Stimulated activated CD4-positive, alpha-beta T cell treated with anti-CD3 and anti-CD28 coated beads, TNF-alpha, amount 100 ng/mL, for 24 hours (primary cell): ENCODE results near the gene OR2J3.
"Not testable (repeated sequence)": the region's sequence is repeated elsewhere in the genome, so short reads cannot be mapped to it uniquely, and the experiment has no call there.

Source experiments
- DNase-seq, 3 experiments: peaks; one replicate each; pipeline ENCODE4 v3.0.0-alpha.2; 2020; ENCODE audit warnings: low read depth in 3 of 3

OR2J3 gene

GRCh38 chr6:29107758-29108157 is at the start of gene OR2J3:
Gene OR2J3, plus strand, starts transcription at chr6:29108058. Its CDS starts 3,833 bp downstream, at chr6:29111891.
- DNase-seq: no peak

DNA sequence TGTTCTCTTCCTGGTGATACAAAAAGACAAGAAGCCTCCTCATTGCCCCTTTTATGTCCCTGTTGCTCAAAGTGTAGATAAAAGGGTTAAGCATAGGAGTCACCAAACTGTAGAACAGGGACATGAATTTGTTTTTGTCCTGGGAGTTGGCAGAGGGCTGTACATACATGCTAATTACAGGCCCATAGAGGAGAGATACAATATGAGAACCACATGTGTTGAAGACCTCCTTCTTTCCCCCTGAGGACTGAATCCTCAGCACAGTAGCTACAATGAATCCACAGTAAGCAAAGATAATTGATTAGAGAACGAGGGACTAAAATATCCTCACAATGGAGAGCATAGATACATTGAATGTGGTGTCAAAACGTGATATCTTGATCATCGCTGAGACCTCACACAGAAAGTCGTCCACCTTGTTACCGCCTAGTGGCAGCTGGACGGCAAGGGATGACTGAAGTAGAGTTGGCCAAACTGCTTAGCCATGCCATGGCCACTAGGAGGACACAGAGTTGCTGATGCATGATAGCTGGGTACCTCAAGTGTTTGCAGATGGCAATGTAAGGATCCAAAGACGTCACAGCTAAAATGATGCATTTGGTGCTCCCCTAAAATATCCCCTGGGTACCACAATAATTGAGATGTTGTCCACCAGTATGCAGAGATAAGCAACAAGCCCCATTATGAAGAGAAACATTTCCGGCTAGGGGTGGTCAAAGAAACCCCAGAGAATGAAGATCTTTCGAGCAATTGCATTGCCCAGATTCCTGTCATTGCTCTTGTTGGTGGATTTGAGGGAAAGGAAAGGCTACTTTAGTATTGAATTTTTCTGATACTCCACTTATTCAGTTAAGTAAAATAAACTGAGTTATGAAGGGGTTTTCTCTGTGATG is 35.8 kb upstream of the OR2J3 start:
- DNase-seq: no peak

GRCh38 chr6:29079203-29079602 is 28.7 kb upstream of the OR2J3 start:
- no peak for DNase-seq

- no peak for DNase-seq
Measured at GRCh38 chr6:29081312-29081711, 26.5 kb upstream of the OR2J3 start.

DNA sequence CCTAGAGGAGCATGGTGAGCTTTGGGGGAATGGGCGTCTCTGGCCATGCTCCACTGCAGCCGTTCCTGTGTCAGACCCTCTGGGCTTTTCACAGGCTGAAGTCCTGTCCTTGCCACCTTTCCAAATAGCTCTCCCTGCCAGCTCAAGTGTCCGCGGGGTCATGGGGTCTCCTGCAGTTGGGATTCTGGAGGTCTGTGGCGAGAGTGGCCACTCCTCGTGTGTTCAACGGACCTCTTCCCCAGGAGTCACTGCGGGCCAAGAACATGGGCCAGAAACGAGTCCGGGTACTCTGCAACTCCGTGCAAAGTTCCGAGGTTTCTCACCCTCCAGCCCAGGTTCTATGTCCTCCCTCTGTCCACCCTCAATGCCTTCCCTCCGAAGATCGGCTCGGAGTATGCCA is 25.4 kb upstream of the OR2J3 start:
- no peak for DNase-seq

DNA sequence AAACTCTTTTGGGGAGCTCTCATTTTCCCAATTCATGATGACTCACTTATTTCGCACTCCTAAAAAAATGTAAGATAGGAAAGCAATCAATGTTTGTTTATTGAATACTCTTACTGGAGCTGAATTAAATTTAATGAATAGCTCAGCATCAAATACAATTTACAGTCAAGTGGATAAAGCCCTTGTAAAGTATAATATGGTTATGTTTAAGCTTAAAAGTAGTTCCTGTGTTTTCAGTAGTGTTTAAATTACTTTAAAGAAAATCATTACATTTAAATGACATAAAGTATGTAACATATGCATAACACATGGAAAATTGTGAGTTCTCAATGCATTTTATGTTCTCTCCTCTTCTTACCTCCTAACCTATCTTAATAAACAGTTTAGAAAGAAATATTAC is 20.6 kb upstream of the OR2J3 start, which contains the start of gene OR2B3:
Gene OR2B3 (minus strand): TSS at position 101 of the 400 bp plus-strand sequence. CDS start 65 bp downstream, at position 36.
- no peak for DNase-seq

GRCh38 chr6:29092957-29093356 is 14.9 kb upstream of the OR2J3 start:
- DNase-seq: no peak

DNA sequence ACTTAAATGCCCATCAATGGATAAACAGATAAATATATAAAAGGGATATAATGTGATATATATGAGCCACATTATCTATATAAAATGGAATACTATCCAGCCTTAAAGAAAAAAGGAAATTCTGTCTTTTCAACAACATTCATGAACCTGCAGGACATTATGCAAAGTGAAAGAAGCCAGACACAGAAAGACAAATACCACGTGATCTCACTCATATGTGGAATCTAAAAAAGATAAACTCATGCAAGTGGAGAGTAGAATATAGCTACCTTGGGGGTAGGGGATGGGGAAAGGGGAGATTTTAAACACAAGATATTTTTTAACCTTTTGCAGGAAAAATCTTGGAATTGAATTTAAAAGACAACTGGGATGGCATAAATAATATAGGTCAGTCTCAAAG is 10.1 kb upstream of the OR2J3 start:
- DNase-seq: no peak

DNA sequence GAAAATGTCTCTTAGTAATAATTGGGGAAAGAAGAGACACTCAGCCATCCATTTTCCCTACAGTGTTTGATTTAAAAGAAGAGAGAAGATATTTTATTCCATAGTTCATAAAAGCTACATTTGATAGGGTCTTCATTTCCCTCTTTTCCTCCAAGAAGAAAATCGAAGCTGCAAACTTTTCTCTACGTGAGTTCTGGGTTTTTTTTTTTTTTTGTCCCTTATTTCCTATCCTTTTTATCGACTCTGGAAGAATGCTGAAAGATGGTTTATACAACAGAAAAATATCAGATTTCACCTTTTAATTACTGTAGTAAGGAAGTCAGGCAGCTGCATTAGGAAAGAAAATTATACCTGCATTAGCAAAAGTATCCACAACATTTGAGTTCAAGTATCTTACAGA is 8.7 kb upstream of the OR2J3 start, which contains the start of gene OR2J1:
Gene OR2J1 (plus strand): TSS at position 301 of the 400 bp plus-strand sequence. CDS start 1,453 bp downstream, outside the sequence.
- no peak for DNase-seq

GRCh38 chr6:29112135-29112534 is 4.3 kb downstream of the OR2J3 start:
- DNase-seq: peak in 1 of 3 experiments; percentile 5

- DNase-seq: not testable (repeated sequence)
Measured at GRCh38 chr6:29114964-29115363, 7.1 kb downstream of the OR2J3 start.

- no peak for DNase-seq
Measured at GRCh38 chr6:29129326-29130012, 21.6 kb downstream of the OR2J3 start.

DNA sequence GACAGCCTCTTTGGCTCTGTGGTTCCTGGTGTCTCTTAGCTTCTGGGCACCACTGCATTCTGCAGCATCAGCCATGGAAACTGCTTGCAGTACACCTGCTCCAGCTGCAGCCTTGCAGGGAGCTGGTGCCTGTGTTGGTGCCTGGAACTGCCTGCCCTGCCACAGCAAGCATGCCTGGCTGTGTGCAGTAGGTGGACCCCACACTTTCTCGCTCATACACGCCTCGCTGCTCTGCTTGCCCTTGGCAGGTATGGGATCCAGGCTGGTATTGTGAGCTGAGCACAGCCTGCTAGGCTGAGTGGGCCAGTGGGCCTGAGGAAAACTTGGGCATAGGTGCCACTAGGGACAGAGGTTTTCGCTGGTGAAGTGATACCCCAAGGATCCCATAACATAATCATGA is 22.8 kb downstream of the OR2J3 start:
- DNase-seq: no peak

DNA sequence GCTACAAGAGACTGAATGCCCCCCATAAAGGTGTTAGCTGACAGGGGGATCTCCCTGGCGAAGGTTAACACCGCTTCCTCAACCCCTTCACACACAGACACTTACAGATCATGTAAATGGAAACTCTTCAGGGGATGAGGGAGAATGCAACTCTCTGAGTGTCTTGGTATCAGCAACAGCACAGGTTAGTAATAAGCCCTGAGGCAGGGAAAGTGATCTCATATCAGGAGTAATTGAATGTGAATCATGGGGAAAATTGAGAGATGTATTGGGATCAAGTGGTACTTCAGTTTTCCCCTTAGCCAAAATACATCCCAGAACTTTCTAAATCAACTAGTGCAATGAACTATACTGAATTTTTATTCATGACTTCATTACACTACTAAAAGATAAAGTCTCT is 23.8 kb downstream of the OR2J3 start:
- DNase-seq: no peak

GRCh38 chr6:29137724-29138123 is 29.9 kb downstream of the OR2J3 start:
- DNase-seq: no peak

GRCh38 chr6:29141606-29142005 is 33.7 kb downstream of the OR2J3 start:
- no peak for DNase-seq

DNA sequence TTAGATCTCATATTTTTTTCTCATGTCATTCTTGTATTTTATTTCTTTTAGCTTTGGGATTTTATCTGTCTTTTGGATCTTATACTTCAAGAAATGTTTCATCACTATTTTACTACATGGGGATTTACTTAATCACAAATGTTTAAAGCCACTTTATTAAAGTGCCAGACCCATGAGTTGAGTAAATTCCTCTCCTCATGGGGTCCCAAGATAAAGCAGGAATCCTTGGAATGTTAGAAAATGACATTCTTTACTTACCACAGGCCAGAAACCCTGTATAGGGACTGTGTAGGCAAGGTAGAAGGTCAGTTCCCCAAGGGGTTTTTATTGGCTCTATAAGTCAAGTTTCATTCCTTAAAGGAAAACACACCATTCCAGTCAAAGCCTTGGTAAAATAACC is 34.5 kb downstream of the OR2J3 start:
- DNase-seq: no peak

DNA sequence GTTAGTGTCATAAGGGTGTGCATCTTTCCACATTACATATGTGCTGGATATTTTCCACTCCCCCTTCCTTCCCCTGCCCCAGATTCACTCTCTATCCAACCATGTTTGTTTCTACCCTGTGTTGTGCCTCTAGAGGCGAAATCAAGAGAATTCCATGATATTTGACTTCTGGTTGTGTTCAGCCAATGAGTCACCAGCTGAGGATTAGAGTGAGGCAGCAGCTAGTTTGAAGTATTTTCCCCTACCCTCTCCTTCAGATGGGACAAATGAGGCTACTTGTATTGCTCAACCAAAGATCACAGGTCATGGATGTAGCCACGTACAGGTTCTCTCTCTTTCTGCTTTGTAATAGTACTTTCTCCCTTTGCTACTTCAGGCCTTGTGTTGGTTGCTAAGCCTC is 38.3 kb downstream of the OR2J3 start:
- no peak for DNase-seq

GRCh38 chr6:29147074-29147473 is 39.2 kb downstream of the OR2J3 start:
- no peak for DNase-seq

DNA sequence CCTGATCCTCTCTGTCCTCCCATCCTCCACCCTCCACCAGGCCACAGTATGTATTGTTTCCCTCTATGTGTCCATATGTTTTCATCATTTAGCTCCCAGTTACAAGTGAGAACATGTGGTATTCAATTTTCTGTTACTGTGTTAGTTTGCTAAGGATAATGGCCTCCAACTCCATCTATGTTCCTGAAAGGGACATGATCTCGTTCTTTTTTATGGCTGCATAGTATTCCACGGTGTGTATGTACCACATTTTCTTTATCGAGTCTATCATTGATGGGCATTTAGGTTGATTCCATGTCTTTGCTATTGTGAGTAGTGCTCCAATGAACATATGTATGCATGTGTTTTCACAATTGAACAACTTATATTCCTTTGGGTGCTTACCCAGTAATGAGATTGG is 41.6 kb downstream of the OR2J3 start:
- DNase-seq: not testable (repeated sequence)

DNA sequence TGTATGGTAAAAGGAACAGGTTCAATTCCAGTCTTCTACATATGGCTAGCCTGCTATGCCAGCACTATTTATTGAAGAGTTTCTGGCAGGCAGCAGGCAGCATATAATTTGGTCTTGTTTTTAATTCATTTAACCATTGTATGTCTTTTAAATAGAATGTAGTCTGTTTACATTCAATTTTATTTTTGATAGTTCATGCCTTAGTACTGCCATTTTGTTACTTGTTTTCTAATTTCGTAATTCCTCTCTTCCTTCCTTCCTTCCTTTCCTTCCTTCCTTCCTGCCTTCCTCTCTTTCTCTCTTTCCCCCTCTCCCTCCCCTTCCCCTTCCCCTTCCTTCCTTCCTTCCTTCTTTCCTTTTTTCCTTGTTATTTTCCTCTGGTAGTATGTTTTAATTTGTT is 45.2 kb downstream of the OR2J3 start:
- no peak for DNase-seq

GRCh38 chr6:29155182-29155581 is 47.3 kb downstream of the OR2J3 start:
- DNase-seq: not testable (repeated sequence)

DNA sequence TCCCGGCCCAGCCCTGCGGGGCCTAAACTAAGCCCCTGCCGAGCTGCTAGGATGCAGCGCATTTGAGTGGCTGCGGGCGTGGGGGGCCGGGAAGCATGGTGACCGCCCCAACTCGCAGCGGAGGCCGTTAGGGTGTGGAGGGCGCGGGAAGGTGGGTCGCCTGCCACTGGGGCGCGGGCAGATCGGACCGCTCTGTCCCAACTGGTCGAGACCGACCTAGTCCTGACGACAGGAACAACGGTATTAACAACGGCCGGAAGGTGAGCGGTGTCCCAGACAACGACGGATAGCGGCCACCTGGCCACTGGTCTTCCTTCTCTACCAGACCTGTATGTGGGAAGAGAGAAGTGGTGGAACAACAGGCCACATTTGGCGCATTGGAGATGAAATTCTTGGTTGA is 52.1 kb downstream of the OR2J3 start:
- not testable (repeated sequence) for DNase-seq
